Superior temporal gyrus (tissue), 1 donor: ENCODE results near the gene NT5M.

ENCODE experiments used
- DNase-seq: peaks from one replicate; pipeline ENCODE4 v3.0.0-alpha.2; 2016; ENCODE audit errors: extremely low spot score

NT5M gene

DNA sequence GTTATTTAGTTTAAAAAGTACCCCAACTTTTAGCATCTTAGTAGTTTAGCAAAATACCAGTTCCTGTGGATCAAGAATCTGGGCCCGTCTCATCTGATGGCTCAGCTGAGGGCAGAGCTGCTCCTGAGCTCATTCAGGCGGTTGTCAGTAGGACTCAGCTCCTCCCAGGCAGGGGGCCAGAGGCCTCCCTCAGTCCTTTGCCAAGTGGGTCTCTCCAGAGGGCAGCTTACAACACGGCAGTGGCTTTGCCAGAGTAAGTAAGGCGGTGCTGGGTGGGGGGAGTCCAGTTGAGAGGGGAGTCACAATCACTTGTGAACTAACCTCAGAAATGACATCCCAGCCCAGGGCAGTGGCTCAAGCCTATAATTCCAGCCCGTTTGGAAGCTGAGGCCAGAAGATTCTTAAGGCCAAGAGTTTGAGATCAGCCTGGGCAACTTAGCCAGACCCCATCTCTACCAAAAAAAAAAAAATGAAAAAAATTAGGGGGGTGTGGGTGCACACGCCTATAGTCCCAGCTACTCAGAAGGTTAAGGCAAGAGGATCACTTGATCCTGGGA is 92.2 kb downstream of the NT5M start:
- DNase-seq = no peak

DNA sequence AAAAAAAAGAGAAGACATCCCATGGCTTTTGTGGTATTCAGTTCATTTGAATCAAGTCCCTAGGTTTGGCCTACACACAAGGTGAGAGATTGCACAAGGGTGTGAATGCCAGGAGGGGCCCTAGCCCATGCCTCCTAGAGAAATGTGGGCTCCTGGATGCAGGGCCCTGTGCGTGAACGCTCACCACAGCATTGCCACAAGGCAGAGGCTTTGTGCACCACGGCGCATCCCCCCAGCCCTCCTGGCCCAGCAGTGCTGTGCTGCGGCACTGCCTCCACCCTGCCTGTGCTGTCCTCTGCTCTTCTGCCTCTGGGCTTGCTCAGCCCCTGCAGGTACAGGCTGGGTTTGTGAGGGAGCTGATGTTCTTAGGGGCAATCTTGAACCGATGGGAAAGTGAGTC is 92.7 kb downstream of the NT5M start:
- DNase-seq = no peak
